Endodermal cell (in vitro differentiated cells): ENCODE data around the gene MRFAP1. TPM values are rescaled to one million over a fixed set of nuclear protein-coding genes. Genes with fewer than 3 reads are reported as not detected.
"Not testable (repeated sequence)": the region's sequence is repeated elsewhere in the genome, so short reads cannot be mapped to it uniquely, and the experiment has no call there.

Experiments
- DNase-seq: peaks from one replicate; pipeline ENCODE4 v3.0.0-alpha.2; 2017
- H3K27ac ChIP-seq: 2 replicates; pipeline ENCODE4 v1.5.1; 2013; ENCODE audit warnings: mild to moderate bottlenecking, low read depth, low read length, moderate library complexity
- H3K27me3 ChIP-seq: 2 replicates; pipeline ENCODE4 v1.6.1; 2013; ENCODE audit warnings: mild to moderate bottlenecking, low read length, moderate library complexity; ENCODE audit not compliant: insufficient read depth, control insufficient read depth, poor library complexity, severe bottlenecking
- H3K36me3 ChIP-seq: 2 replicates; pipeline ENCODE4 v1.7.0; 2013; ENCODE audit warnings: mild to moderate bottlenecking, low read length, moderate library complexity; ENCODE audit not compliant: control insufficient read depth, insufficient read depth
- H3K4me1 ChIP-seq: one replicate; pipeline ENCODE4 v1.7.0; 2013; ENCODE audit warnings: low read length; ENCODE audit not compliant: control insufficient read depth, insufficient read depth
- H3K4me3 ChIP-seq: 2 replicates; pipeline ENCODE4 v1.5.1; 2013; ENCODE audit warnings: mild to moderate bottlenecking, low read length, moderate library complexity
- H3K9ac ChIP-seq: 2 replicates; pipeline ENCODE4 v1.6.1; 2013; ENCODE audit warnings: mild to moderate bottlenecking, low read length, moderate library complexity; ENCODE audit not compliant: poor library complexity, severe bottlenecking; ENCODE audit errors: extremely low read depth
- H3K9me3 ChIP-seq: 2 replicates; pipeline ENCODE4 v1.6.1; 2013; ENCODE audit warnings: mild to moderate bottlenecking, low read length, moderate library complexity; ENCODE audit not compliant: control insufficient read depth
- H3K27ac Mint-ChIP-seq: 2 replicates; pipeline ENCODE4 v1.8.0; 2020; ENCODE audit warnings: mixed read lengths
- H3K27me3 Mint-ChIP-seq: 2 replicates; pipeline ENCODE4 v1.8.0; 2021; ENCODE audit warnings: mild to moderate bottlenecking, mixed read lengths; ENCODE audit not compliant: insufficient read depth
- H3K36me3 Mint-ChIP-seq: 2 replicates; pipeline ENCODE4 v1.8.0; 2020; ENCODE audit warnings: low read depth, mixed read lengths
- H3K4me1 Mint-ChIP-seq: 2 replicates; pipeline ENCODE4 v1.8.0; 2020; ENCODE audit warnings: mixed read lengths
- H3K4me3 Mint-ChIP-seq: 2 replicates; pipeline ENCODE4 v1.8.0; 2020; ENCODE audit warnings: mild to moderate bottlenecking, moderate library complexity, mixed read lengths
- H3K9me3 Mint-ChIP-seq: 2 replicates; pipeline ENCODE4 v1.8.0; 2020; ENCODE audit warnings: mild to moderate bottlenecking, mixed read lengths
- CTCF ChIP-seq: fragments of 200-600 bp; sonication (generic); conservative IDR thresholded peaks from 2 replicates; pipeline ENCODE4 v1.5.0; 2021; ENCODE audit warnings: antibody characterized with exemption, mild to moderate bottlenecking
- whole genome bisulfite sequencing, 2 experiments: methylation state at CpG; one replicate each; pipeline versions ENCODE4 v1.1.5 to v1.1.7; 2013; ENCODE audit warnings: missing lambda C conversion rate in 2 of 2, mixed read lengths in 1 of 2; ENCODE audit not compliant: insufficient coverage in 1 of 2, insufficient read length in 1 of 2; 5-methylcytosine and 5-hydroxymethylcytosine counted together
- total RNA-seq, 2 donors: library from RNA; stranded (reverse); fragmentation: NEBNext Ultra II Directional in 1 of 2; extraction: Animal tissue kit (Norgen Biotek cat#: 25700) in 1 of 2; gene quantifications; 2 replicates in 1 of 2; 3 replicates in 1 of 2; pipeline ENCODE4 v1.2.1, GENCODE V29; 2021

The MRFAP1 gene
- total RNA-seq, 2 donors from 2014 or later: 231 to 239 TPM

DNA sequence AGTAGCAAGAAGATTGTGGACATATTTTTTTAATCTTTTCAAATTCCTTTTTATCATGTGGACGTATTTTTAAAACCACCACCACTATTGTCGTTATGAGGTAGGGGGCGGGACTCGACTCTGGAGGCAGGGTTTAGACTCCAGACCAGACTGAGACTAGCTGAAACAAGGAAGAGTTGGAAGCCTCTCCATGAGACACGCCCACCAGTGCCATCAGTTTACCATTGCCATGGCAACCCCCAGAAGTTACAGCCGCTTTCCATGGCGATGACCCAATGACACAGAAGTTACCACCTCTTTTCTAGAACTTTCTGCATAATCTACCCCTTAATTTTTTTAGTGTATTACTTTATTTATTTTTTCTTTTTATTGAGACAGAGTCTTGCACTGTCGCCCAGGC, 8.7 kb downstream of the MRFAP1 start:
- 90% methylated on average over 5 to 8 of the region's 8 CpGs for WGBS, 2 experiments
- no peak for TF ChIP-seq CTCF
- Mint-ChIP-seq H3K36me3 (no peaks in the 10 kb centered on the region), H3K27me3 (no peaks in the 10 kb centered on the region), H3K9me3 (peaks cover 3% of the 10 kb centered on the region), H3K4me1 (no peaks in the 10 kb centered on the region), H3K4me3 (no peak overlapping the region), H3K27ac (no peak overlapping the region)
- no peak overlapping the region for H3K4me3 ChIP-seq
- H3K27ac ChIP-seq: no peak overlapping the region
- no peaks in the 10 kb centered on the region for H3K27me3 ChIP-seq
- no peaks in the 10 kb centered on the region for H3K36me3 ChIP-seq
- no peak overlapping the region for H3K9ac ChIP-seq
- H3K9me3 ChIP-seq: no peaks in the 10 kb centered on the region
- H3K4me1 ChIP-seq: no peaks in the 10 kb centered on the region
- DNase-seq: no peak

- not testable (repeated sequence) for H3K27me3 Mint-ChIP-seq, H3K27ac ChIP-seq, H3K4me1 ChIP-seq, H3K4me3 ChIP-seq, H3K4me3 Mint-ChIP-seq, H3K4me1 Mint-ChIP-seq, H3K9me3 ChIP-seq, H3K27ac Mint-ChIP-seq, H3K9ac ChIP-seq, H3K36me3 Mint-ChIP-seq, H3K9me3 Mint-ChIP-seq, H3K27me3 ChIP-seq, DNase-seq, H3K36me3 ChIP-seq
- WGBS, 2 experiments: no CpG with 5 or more reads among the region's 3 CpGs
Observed at GRCh38 chr4:6654211-6654610, 13.7 kb downstream of the MRFAP1 start.

GRCh38 chr4:6655291-6655690, 14.8 kb downstream of the MRFAP1 start:
- H3K36me3 ChIP-seq, H3K36me3 Mint-ChIP-seq, H3K4me3 ChIP-seq, H3K27ac Mint-ChIP-seq, H3K9me3 Mint-ChIP-seq, H3K9me3 ChIP-seq, DNase-seq, H3K4me1 Mint-ChIP-seq, H3K9ac ChIP-seq, H3K4me1 ChIP-seq, H3K4me3 Mint-ChIP-seq, H3K27ac ChIP-seq: not testable (repeated sequence)
- H3K27me3 Mint-ChIP-seq: peaks cover 20% of the 10 kb centered on the region
- 86% methylated on average over 1 of the region's 2 CpGs; no CpG with 5 or more reads in 1 of the 2 experiments for whole genome bisulfite sequencing, 2 experiments
- H3K27me3 ChIP-seq: peaks cover 15% of the 10 kb centered on the region

GRCh38 chr4:6655924-6656323, 15.4 kb downstream of the MRFAP1 start:
- H3K4me1 Mint-ChIP-seq: no peaks in the 10 kb centered on the region
- H3K9me3 ChIP-seq: no peaks in the 10 kb centered on the region
- no peak overlapping the region for H3K4me3 Mint-ChIP-seq
- H3K9ac ChIP-seq: no peak overlapping the region
- no peak overlapping the region for H3K27ac ChIP-seq
- DNase-seq: no peak
- no peak overlapping the region for H3K4me3 ChIP-seq
- H3K27me3 ChIP-seq: peaks cover 15% of the 10 kb centered on the region
- peaks cover 24% of the 10 kb centered on the region for H3K27me3 Mint-ChIP-seq
- H3K9me3 Mint-ChIP-seq: peaks cover 7% of the 10 kb centered on the region
- H3K36me3 Mint-ChIP-seq: no peaks in the 10 kb centered on the region
- no peaks in the 10 kb centered on the region for H3K36me3 ChIP-seq
- TF ChIP-seq CTCF: no peak
- H3K27ac Mint-ChIP-seq: no peak overlapping the region
- WGBS, 2 experiments: 91 to 100% methylated on average over 2 to 5 of the region's 5 CpGs
- no peaks in the 10 kb centered on the region for H3K4me1 ChIP-seq
